Measurements from ENCODE around the gene RGS16.

GRCh38 chr1:182631954-182632353, 27.8 kb upstream of the RGS16 start:
- TF ChIP-seq ZFP3 (tag by site-specific recombination; IDR thresholded peaks at IDR 0.05; ENCODE audit: low read depth) (no peak), ZNF423 (tag by site-specific recombination; IDR thresholded peaks at IDR 0.05) (no peak), CTCF (tag by site-specific recombination; IDR thresholded peaks at IDR 0.05) (no peak), ZSCAN18 (tag by site-specific recombination; IDR thresholded peaks at IDR 0.05) (no peak), ZNF146 (tag by site-specific recombination; IDR thresholded peaks at IDR 0.05) (no peak), ZNF184 (tag by site-specific recombination; IDR thresholded peaks at IDR 0.05) (no peak), ZBTB49 (tag by site-specific recombination; IDR thresholded peaks at IDR 0.05; ENCODE audit: low read depth) (no peak), REST (tag by site-specific recombination; IDR thresholded peaks at IDR 0.05) (no peak)

All from HEK293 (cell line).